ENCODE data around the gene LIMD2.

LIMD2 gene

GRCh38 chr17:63700528-63701455 is 867 bp upstream of the LIMD2 start:
- DNase-seq = peak; percentile 55 to 59

DNA sequence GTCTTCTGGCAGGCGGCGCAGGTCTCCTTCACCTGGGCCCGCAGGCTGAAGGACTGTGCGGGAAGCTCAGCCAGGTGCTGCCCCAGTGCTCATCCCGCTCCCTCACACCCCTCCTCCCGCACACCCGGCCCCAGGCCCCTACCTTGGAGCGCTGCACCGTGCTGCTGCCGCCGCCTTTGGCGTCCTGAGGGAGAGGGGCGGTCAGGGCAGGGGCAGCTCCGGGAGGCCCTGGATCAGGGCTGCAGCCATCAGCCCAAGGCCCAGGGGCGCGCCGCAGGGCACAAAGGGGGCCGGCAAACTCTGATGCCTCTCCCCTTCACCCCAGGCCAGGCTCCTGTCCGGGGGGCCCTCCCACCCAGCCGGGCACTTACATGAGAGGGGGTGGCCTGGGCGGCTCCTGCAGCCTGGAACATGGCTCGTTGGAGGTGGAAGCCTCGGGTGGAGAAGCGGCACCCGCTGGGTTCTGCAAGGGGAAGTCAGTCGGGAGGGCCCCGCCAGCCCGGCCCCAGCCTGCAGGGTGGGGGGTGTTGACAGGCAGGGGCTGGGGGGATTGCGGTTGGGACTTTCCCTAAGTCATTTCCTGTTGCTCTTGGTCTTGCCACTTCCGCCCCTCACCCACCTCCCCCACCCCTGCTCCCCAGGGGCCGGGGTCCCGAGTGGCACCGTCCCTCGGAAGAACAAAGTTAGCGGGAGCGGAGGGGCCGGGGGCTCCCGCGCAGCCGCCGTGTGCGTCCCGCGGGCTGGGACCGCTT is 863 bp downstream of the LIMD2 start:
- DNase-seq = peak; percentile 93 to 95

DNA sequence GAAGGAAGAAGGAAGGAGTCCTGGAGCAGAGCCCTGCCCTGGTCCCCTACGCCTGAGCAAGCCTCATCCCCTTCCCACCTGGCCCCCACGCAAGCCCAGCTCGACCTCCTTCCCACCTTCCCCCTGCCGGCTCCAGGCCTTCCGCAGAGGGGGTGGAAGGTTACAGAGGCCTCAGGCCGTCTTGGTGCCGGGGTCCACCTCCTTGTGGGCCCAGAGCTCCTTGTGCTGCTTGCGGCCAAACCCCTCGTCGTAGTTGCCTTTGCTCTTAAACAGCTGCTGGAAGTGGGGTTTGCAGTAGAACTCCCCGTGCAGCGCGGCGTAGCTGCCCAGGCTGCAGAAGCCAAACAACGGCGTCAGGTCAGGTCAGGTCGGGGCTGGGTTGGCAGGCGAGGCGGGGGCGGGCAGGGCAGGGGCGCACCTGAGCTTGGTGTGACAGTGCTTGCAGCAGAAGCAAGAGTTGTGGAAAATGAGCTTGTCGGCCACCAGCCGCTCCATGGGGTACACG is 1.5 kb downstream of the LIMD2 start:
- peak in 1 of 2 donors; percentile 22 for DNase-seq

GRCh38 chr17:63697341-63698286 is 2.3 kb downstream of the LIMD2 start:
- peak; percentile 89 to 92 for DNase-seq

GRCh38 chr17:63696381-63696961 is 3.5 kb downstream of the LIMD2 start:
- DNase-seq = peak; percentile 57 to 67

DNA sequence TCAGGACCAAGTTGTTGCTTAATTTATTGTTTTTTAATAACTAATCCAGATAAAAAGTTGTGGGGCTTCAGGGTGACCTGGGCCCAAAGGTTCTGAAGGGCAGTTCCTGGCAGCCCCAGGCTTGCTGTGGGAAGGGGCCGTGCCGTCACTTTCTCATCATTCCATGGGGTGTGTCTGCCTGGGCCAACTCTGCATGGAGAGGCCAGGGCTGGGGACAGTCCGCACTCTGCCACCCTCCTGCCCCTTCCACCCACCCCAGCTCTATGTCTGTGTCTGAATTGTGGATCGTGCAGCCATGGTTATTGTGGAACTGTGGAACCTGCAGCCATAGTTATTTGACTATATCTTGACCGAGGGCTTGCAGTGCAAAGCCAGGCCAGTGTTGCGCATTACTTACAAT is 4.0 kb downstream of the LIMD2 start:
- DNase-seq = peak in 1 of 2 donors; percentile 25

- DNase-seq = peak; percentile 22 to 42
These were observed 4.8 kb downstream of the LIMD2 start for GRCh38 chr17:63694950-63695773.

DNA sequence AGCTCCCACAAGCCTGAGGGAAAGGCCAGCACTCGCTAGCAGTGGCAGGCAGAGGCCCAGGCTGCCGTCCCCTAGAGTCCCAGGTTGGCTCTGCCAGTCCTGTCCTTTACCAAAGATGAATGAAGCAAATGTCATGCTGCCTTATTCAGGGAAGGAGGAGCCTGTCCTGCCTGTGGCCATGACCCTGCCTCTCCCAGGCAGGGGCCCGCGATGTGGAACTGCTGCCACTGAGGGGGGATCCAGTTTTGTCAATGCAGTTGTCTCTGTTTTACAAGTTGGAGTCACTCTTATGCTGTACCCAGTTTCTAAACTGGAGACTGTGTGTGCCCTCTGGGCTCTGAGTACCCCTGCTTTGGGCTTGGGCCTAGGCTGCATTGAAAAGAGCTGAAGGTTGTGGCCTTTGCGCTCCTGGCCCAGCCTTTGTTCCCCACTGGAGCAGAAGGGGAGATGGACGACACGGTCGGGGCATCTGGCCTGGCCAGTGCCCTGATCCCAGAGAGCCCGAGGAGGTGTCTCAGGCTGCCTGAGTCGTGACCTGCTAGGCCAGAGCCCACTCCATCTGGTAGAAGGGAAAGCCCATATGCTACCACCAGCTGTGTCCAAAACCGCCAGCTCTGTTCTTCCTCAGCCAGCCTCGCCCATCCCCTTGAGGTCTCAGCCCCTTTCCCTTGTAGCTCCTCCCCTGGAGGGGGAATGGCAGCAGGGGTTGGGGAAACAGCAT is 5.5 kb downstream of the LIMD2 start:
- DNase-seq = peak; percentile 23 to 46

DNA sequence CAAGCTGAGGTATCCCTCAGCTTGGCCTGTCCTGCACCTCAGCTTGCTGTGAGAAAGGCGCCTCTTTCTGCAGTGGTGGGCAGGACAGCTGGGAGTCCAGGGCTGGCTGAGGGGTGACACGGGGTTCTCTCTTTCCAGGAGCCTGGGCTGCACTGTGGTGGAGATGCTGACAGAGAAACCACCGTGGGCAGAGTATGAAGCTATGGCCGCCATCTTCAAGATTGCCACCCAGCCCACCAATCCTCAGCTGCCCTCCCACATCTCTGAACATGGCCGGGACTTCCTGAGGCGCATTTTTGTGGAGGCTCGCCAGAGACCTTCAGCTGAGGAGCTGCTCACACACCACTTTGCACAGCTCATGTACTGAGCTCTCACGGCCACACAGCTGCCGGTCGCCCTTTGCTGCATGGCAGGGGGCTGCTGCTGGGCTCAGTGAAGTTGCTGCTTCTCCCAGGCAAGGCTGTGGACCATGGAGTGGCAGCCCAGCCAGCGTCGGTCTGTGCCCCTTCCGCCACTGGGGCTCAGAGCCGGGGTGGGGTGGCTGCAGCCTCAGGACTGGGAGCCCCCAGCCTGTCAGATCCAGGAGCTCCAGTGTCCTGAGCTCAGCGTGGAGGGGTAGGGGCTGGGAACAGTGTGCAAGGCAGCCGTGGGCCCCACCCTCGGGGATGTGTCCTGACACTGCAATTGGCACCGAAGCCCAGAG is 6.4 kb downstream of the LIMD2 start:
- DNase-seq = no peak

- DNase-seq = no peak
These were observed 7.6 kb downstream of the LIMD2 start for GRCh38 chr17:63692195-63692816.

- no peak for DNase-seq
These were observed 10.4 kb downstream of the LIMD2 start for GRCh38 chr17:63689479-63689878.

DNA sequence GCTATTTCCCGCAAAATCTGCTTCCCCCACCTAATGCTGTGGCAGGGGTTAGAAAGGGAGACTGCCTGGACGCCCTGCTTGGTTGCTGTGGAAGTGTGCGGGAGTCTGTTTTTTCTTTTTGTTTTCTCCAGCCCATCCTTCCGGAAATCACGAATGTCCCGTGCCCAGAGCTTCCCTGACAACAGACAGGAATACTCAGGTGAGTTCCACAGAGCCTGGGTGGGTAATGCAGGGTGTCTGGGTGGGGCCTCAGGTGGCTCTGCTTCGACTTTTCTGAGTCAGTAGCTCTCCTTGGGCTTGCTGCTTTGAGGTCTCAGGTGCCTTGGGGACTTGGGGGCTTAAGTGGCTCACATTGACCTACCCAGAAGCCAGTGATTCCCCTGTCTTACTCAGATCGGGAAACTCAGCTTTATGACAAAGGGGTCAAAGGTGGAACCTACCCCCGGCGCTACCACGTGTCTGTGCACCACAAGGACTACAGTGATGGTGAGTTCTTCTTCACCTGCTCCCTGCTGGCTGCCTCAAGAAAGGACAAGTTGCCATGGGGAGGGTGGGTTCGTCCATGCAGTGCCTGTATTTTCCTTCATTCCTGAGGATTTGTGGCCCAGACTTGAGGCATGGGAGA is 11.4 kb downstream of the LIMD2 start:
- no peak for DNase-seq

- no peak for DNase-seq
These were observed 13.7 kb downstream of the LIMD2 start for GRCh38 chr17:63686138-63686685.

- no peak for DNase-seq
These were observed 14.3 kb downstream of the LIMD2 start for GRCh38 chr17:63685578-63685977.

DNA sequence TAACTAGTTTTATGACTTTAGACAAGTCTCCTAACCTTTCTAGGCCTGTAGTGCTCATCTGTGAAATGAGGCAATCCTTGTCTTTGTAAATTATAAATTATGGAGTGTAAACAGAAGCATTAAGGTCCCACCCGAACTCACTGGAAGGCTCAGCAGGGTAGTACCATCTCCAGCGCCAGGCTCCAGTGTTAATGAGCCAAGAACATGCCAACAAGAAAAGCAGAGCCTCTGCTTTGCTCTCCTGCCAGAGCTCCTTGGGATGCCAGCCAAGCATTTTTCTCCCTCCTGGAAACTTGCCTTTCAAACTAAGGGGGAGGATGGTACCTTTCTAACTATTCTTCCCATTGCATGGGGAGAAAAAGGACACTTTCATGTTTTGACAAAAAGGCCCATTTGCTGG is 14.9 kb downstream of the LIMD2 start:
- DNase-seq = no peak

- DNase-seq = no peak
These were observed 16.9 kb downstream of the LIMD2 start for GRCh38 chr17:63682981-63683380.

- DNase-seq = no peak
These were observed 17.5 kb downstream of the LIMD2 start for GRCh38 chr17:63682441-63682840.

- DNase-seq = no peak
These were observed 18.4 kb downstream of the LIMD2 start for GRCh38 chr17:63681530-63681929.

DNA sequence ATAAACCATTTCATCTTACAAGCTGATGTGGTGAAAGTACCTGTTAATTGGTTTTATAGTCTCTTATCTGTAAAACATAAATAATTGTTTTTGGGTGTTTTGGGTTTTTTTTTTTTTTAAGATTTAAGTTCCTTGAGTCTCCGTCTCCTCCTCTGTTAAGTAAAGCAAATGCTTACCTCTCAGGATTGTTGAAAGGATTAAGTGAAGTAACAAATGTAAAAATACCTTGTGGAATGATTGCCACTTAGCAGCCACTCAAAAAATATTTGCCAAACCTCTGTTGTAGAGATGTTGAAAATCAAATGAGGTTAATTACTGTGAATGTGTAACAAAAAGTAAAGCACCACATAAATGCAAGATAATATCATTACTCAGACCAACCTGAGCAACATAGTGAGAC is 19.2 kb downstream of the LIMD2 start:
- DNase-seq = no peak
